Fibroblast of skin of scalp (primary cell): ENCODE measurements around the gene C14orf180.

ENCODE experiments used
- DNase-seq: peaks from one replicate; pipeline ENCODE4 v3.0.0-alpha.2; 2013

C14orf180 gene

DNA sequence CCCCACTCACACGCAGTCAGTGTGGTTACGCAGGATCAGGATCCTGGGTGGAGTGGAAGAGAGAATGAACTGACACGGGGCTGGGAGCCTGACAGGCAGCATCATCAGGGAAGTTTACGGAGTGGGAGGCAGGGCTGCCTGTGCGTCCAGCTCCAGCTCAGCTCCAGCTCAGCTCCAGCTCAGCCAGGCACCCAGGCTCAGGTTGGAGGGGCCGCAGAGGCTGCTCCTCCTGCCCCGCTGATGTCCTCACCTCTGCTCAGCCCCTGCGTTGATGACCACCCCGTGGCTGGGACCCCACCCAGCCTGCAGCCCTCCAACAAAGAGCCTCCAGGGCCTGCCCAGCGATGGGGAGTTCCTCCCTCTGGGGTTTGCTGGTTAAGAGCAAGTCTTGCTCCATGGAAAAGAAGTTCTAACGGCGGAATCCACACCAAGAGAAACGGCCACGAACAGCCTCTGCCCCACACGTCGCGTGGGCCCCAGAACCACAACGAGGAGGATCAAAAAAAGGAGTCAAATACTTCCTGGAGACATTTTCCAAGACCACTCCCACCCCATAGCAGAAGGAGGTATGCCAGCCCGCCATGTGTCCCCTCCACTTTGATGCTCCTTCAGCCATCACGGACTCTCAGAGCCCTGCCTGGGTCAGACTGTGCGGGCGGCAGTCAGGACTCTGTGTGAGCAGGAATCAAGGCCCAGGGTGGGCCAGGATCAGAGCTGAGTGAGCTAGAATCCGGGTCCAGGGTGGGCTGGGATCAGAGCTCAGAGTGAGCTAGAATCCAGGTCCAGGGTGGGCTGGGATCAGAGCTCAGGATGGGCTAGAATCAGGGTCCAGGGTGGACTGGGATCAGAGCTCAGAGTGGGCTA lies 17.7 kb upstream of the C14orf180 start:
- DNase-seq = no peak

DNA sequence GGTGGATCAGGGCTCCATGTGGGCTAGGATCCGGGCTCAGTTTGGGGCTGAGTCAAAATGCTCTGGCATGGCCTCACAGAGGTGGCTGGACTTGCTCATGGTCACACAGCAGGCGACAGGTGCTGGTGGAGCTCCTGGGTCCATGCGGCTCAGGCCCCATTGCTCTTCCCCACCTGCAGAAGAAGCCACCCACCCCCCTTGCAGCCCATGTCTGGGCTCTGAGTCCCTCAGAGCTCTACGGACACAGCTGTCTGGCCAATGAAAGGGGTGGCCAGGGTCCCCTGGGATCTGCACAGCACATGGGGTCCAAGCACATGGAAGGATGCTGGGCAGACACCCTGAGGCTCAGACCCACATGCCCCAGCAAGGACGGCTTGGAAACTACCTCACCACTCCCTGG lies 17.0 kb upstream of the C14orf180 start:
- DNase-seq = no peak

DNA sequence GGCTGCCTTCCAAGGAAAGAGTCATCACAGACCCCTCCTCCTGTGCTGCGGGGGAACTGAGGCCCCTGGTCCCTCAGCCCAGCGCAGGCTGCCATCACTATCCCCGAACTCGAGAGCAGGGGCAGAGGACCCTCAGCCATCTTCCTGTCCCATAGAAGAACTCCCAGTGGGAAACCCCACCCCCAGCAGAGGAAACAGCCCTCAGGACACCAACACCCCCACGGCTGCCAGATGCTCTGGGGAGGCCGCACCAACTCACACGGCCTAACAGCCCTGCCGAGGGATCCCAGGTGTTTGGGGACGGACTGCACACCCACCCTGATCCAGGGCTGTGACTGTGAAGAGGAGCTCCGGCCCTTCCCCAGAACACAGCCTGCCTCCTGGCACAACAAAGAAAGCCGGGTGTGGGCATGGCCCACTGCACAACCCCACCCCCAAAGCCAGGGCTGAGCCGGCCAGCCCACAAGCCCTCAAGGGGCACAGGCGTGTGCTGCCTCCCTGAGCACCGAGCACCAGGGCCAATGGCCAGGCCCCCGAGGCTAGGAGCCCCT lies 16.3 kb upstream of the C14orf180 start:
- no peak for DNase-seq

DNA sequence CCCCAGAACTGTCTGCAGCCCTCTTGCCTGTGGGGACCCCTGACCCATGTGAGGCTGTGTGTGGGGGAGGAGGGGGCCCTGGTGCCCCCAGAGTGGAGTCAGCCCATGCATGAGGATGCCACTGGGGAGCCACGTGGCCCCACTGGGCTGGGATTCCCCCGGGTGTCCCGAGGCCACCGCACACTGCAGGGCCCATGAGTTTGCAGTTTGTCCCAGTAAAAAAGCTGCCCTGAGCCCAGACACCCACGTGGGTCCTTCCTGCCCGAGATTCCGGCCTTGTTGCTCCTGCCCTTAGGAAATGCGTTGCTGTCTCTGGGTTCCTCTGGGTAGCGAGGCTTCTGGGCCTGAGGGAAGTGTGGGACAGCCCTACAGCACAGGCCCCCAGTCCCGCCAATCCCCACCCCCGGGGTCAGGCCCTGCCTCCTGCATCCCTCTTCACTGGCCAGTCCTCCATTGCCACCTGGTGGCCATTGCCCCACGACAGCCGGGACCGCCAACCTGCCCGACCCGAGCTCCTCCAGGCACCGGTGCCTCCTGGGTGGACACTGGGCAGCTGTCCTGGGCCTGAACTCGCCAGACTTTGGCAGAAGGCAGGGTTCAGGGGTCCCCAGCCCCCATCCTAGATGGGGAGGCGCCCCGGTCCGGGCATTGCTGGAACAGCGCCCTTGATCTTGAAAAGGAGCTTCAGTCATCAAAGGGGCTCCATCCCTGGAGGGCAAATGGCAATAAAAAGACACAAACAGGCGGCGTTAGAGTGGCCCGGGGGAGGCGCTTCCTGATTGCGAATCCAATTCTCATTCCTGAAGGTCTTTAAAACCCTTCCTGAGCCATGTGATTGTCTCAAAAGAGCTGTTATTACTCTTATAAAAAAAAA lies 15.6 kb upstream of the C14orf180 start:
- DNase-seq = peak; percentile 44

DNA sequence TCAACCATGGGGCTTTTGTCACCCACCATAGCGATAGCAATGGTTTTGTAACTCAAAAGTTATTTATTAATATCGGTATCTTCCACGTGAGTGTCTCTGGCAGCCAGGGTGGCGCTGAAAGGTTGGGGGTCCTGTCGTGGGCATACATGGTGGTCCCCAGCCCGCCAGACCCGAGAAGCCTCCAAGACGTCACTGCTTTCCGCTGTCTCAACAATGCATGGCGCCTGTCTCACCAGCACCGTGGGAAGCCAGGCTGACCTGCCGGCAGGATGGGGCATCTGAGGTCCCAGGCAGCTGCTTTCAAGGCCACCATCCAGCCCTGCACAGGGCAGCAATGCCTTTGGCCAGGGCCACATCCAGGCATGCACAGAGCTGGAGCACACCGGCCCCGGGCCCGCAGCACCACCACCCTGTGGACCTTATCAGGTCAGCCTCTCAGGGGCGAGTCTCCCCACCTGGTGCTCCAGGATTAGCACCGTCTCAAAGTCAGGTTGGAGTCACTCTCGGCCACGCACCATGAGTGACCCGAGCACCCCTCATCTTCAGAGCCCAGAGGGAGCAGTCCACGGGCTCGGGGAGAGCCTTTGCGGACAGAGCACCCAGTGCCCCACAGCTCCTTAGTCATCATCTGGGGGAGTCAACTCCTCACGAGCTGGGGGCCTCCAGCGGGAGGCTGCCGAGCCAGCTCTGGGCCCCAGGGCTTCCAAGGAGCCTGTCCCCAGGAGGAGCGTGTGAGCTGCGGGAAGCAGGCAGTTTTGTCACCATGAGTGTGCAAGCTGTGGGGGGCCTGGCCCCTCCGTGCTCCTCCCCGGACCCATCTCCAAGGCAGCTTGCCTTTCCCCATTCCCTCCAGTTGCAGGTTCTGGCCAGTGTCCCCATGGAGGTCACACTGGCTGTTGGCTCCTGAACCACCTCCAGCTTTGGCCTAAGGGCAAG lies 14.6 kb upstream of the C14orf180 start:
- no peak for DNase-seq

DNA sequence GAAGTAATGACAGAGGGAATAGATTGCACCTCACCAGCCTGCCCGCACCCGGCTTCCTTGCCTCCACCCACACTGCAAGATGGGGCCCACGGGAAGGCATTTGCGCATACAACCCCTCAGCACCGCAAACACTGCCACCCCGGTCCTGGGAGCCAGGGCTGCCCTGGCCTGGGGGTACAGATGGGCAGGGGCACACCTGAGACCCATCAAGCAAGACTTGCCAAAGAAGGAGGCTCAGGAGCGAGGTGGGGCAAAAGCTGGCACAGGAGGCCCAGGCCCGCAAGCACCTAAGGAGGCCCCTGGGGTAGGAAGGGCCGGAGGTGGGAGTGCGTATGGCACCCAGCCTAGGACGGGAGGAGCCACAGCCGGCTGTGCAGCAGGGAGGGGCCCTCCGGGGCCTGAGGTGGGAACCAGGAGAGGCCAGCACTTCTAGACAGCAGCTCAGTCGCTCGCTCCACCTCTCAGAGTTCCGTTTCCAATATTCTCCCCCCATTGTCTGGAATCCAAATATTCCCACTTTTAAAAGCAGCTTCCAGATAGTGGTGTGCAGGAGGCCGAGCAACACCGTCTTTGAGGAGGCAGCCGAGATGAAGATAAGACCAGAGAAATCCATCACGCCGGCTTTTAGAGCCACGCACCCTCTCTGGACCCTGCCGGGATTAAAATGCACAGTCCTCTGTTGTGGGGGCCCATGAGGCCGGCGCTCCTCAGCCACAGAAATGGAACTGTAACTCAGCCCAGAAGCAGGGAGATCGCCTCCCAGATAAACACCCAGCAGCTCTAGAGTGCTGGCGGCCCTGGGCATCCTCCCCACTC lies 12.2 kb upstream of the C14orf180 start:
- no peak for DNase-seq

DNA sequence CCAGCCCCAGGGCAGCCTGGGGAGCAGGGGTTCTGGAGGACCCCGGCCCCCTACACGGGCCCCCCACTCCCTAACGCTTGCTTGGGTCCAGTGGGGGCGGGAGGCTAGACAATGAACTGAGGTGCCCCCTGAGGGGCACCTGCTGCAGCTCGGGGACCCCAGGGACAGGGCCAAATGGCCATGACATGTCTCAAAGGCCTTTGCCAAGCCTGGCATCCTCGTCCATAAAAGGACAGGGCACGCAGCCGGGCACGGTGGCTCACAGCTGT lies 11.7 kb upstream of the C14orf180 start:
- no peak for DNase-seq

DNA sequence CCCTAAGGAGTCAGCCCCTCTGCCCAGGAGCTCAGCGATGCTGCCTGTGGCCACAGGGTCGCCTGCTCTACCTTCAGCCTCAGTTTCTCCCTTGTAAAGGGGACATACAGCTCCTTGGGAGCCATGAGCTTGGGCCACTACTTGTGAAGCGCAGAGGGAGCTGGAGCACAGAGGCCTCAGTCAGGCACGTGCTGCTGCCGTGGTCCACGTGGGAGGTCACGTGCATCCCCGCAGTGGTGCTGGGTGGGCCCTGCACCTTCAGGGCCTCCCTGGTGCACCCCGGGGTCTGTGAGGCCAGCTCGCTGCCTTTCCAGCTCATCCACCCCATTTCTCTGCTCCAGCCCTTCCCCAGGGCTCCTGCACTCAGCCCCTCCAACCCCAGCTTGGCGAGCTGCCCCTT lies 10.9 kb upstream of the C14orf180 start:
- DNase-seq = no peak

DNA sequence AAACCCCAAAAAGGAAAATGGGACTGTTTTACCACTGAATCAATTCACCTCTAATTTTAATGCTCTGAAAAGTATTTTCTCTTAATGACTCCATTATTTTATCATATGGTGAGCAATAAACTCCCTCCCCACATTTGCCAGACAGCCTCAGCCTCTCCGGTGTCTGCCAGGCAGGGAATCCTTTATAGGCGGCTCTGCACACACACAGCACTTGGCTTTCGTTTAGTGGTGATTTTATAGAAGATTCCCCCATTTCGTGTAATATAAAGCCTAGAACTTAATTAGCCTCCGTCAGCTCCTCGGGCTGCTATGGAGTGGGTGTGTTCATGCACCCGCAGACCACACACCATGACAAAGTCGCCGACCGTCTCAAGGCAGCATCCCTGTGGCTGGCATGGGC lies 10.1 kb upstream of the C14orf180 start:
- no peak for DNase-seq

DNA sequence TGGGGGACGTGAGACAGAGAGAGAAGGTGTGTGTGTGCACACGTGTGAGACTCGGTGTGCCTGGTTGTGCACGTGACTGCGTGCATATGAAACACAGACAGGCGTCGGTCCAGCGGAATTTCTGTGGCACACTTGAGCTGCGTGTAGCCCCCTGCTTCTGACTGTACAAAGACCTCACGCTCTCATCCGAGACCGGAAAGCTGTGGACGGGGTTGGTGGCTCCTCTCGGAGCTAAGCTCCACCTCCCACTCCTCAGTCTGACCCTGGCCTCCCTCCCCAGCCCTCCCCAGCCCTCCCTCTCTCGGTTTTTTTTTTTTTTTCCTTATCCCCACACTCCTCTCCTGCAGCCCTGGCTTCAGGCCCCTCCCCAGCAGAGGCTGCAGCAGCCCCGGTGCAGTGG lies 8.3 kb upstream of the C14orf180 start:
- DNase-seq = no peak

DNA sequence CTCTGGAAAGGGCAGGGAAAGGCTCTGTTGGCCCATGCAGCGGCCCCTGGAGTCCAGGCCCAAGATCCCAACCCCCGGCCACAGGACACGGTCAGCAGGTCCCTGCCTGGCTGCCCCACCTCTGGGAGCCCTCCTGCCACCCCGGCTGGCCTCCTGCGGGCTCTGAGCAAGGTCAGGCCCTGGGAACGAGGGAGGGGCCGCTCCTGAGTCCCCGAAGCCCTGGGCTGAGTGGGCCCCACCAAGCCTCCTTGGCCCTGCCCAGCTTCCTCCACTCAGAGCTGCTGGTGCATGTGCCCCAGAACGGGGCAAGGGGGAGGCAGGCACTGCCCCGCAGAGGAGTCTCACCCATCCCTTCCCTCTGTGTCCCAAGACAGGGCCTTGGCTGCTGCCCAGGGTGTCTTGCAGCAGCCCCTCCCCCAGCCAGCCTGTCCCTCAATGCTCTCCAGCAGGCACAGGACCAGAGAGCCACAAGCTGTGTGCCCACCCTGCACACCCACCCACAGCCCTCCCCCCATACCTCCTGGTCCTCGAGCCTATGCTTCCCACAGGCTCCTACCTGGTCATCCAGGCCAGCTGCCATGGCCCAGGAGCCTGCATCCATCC lies 7.4 kb upstream of the C14orf180 start:
- no peak for DNase-seq

DNA sequence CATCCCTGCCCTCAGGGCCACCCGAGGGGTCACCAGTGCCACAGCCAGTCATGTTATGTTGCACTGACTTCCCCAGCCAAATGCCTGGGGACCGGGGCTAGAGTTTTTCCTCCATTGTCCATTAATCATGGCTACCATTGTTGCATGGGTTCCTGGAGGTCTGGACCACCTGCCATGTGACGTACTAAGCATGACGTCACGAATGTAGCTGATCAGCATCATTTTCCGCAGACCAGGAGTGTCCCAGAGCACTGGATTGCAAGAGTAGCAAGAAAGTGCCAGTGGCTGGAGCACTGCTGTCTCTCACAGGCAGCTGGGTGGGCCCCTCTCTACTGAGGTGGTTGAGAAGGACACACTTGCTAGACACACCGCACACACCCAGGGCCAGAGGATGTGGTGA lies 6.9 kb upstream of the C14orf180 start:
- no peak for DNase-seq

DNA sequence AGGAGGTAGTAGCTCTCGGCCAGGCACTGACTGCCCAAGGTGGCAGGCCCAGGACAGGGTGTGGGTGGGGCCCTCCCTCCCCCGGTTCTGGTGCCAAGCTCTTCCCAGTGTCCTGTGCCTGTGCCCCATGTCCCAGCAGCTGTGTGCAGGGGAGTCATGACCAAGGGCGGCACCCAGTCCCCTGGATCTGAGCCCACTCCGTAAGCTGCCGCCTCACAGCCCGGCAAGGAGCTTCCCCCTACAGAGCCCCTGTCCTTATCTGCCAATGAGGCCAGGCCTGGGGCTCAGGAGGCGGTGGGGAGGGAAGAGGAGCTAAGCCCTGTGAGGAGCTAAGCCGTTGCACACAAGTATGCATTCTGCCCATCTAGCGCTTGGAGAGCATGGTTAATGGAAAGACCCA lies 5.6 kb upstream of the C14orf180 start:
- DNase-seq = no peak

DNA sequence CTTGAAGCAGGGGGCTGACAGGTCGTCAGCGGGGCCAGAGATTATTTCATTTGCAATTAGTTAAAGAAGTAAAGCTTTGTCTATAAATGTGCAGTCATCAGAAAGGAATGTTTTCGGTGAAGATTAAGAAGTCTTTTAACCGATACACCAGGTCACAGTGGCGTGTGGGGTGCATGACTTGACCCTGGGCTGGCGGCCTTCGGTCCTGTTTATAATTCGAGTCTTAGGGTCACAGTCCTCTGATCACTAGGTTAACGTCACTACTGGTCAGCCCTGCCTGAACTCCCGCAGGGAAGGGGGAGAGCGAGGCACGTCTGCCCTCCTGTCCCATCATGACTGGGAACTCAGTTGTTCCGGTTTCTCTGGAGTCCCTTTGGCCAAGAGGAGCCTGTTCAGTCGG lies 5.0 kb upstream of the C14orf180 start:
- DNase-seq = no peak

DNA sequence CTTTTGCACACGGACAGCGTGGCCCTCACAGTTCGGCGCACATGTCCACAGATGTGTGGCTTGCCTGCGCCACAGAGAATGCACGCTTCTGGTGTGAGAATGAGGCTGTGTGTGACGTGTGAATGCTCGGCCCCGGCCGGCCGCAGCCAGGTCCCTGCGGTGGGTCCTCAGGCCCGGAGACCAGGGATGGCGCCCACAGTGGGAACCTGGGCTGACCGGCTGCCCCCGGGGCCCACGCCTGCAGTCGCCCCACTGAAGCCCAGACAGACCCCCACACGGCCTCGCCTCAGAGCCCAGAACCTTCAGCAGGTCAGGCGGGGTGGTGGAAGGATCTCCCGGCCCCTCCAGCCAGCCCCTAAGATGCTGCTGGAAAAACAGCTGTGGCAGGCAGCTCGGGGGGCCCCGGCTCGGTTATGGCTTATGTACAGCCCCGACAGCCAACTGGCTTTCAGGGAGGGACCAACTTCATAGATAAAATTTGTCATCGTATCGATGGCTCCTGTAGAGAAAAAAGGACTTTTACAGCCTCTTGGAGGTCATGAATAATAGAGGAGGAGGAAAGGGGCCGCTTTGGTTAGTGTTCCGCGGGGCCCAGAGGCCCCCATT lies 4.5 kb upstream of the C14orf180 start:
- no peak for DNase-seq

DNA sequence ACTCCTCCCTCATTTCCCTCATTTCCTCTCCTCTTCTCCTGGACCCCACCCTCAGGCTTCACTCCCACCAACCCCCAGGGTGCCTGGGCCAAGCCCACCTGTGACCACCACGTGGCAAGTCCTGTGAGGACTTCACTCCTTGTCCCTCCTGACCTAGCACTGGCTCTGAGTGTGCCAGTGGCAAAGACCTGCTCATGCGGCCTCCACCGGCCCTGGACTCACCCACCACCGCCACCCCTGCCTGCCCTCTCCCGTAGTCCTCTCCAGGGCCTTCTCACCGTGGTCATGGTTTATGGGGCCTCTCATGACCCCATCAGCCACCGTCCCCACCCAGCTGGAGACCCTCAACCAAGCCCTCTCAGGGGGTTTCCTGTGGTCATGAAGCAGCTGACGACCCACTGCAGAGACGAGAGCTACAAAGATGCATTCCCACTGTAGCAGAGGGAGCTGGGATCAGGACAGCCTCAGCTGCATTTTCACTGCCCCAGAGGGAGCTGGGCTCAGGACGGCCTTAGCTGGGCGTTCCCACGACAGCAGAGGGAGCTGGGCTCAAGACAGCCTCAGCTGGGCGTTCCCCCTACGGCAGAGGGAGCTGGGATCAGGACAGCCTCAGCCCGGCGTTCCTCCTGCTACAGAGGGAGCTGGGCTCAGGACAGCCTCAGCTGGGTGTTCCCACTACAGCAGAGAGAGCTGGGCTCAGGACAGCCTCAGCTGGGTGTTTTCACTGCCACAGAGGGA lies 3.2 kb upstream of the C14orf180 start:
- no peak for DNase-seq

DNA sequence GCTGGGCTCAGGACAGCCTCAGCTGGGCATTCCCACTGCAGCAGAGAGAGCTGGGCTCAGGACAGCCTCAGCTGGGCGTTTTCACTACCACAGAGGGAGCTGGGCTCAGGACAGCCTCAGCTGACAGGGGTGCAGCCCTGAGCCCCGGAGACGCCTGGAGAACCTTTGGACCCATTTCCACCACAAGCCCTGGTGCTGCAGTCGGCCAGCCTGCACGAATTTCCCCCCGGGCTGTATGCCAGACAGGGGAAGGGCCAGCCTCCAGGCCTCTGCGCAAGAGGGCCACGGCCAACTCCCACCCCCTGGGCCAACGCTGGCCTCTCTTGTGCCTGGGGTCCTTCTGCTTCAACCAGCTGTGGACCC lies 2.6 kb upstream of the C14orf180 start:
- DNase-seq = no peak

DNA sequence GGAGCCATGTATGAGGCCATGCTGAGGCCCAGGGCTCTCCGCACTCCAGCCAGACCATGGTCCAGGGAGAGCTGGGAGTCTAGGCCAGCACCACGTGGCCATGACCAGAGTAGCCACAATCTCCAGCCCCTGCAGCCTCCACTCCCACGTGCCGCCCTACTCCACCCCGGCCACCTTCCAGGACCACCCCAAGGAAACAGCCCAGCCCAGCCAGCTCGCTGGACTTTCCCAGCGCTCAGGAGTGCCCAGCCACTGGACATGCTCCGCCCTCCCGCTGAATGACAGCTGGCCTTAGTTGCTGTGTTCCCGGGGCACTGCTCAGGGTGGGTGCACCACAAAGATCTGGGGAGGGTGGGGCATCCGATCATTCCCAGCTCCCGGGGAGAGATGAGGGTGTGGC lies 2.1 kb upstream of the C14orf180 start:
- no peak for DNase-seq

DNA sequence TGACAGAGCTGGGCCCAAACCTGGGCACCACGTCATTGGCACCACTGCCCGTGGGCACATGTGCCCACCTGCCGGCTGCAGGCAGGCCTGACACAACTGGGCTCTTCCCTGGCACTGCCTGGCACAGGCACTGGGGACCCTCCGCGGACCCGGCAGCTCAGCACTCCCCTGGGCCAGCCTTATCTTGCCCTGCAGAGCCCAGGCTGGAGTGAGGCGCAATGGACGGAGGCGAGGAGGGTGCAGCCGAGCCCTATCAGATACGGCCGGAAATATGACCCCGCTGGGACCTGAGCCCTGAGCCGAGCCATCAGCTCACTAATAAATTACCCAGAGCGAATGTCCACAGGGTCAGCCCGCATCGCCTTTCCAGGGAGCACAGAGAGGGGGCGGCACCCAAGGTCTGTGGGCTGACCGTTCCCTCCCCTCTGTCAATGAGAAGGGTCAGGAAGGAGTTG lies 1.7 kb upstream of the C14orf180 start:
- no peak for DNase-seq

DNA sequence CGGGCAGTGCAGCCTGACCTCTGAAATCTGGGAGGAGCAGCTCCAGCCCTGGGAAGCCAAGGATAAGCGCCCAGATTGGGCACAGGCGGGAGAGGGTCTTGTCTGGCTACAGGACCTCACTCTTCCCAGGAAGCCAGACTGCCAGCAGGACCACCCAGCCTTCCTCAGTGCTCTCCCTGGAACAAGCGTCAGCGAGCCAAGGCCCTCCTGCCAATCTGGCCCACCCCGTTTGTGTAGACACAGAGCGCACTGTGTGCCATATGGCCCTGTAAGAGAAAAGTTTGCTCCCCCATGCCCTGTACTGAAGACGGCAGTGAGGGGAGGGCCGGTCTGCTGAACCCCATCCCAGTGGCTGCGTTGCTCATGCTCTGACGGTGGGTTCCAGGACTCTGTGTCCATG lies 1.2 kb upstream of the C14orf180 start:
- DNase-seq = no peak
